T47D (cell line): Measurements from ENCODE around the gene PIBF1.
A peak's percentile ranks its signal among the peaks of the same experiment; 100 is the strongest.
"Not testable (repeated sequence)": the region's sequence is repeated elsewhere in the genome, so short reads cannot be mapped to it uniquely, and the experiment has no call there.

Source experiments
- DNase-seq, 2 experiments: peaks; one replicate each; pipeline versions ENCODE4 v3.0.0 to v3.0.0-alpha.2; 2011 to 2012; ENCODE audit warnings: low read depth in 1 of 2, low spot score in 1 of 2
- JUND ChIP-seq: IDR thresholded peaks from 2 replicates; pipeline ENCODE4 v1.6.1; 2012; ENCODE audit warnings: low read depth
- in situ Hi-C: cut with HindIII; loops from 2 replicates; pipeline ENCODE4 v1.10.0; 2016; ENCODE audit warnings: low sequenced_read_pairs, low pct_unique_long_range_greater_than_20kb

PIBF1 gene

DNA sequence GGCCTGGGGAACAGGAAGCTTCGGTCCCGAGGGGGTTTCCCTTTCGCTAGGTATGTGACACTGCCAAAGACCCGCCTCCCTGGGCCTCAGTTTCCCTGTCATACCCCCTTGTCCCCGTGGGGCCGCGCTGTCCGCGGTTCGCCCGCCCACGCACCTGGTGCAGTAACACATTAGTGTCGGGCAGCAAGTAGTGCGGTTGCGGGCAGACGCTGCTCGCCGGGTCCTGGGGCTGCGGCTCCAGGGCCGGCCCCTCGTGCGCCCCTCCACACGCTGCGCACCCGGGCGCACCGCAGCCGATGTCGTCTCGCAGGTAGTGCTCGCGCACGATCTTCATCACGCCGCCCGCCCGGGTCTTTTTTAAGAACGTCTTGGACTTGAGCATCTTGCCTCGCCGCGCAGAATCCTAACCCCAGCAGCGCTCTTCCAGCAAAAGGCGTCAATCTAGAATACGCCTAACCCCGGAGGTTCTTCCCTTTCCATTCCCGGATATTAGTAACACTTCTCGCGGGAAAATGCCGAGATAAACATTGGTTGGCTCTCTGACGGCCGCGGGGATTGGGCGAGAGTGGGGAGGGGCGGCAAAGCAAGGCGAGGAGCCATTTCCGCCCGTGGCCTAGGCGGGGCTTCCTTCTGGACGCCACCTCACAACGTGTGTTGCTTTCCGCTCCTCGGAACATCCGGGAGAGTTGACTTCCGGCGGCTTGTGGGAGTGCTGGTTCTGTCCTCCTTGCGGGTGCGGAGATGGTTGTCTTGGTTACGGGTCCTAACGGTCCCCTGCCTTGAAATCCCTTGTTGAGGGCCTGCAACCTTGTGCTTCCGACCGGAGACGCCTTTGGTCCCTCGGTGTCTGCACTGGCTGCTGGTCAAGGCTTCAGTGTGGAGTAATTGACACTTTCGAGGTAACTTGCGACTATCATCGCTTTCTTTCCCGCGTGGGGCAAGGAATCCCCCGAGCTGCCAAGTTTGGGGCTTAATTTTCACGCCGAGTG is at the start of gene PIBF1, which contains the start of gene DIS3:
PIBF1 (plus strand) TSS at position 683 of the 989 bp plus-strand sequence. CDS start 1,337 bp downstream, outside the sequence.
DIS3 (minus strand) TSS at position 450 of the 989 bp plus-strand sequence; CDS start at position 382, 68 bp downstream.
- in situ Hi-C loops = no loop called here
- DNase-seq = peak; percentile 70 to 97
- TF ChIP-seq JUND = no peak

- no peak for TF ChIP-seq JUND
- in situ Hi-C loops = no loop called here
These were observed 44.9 kb upstream of the PIBF1 start for GRCh38 chr13:72737033-72737432.

DNA sequence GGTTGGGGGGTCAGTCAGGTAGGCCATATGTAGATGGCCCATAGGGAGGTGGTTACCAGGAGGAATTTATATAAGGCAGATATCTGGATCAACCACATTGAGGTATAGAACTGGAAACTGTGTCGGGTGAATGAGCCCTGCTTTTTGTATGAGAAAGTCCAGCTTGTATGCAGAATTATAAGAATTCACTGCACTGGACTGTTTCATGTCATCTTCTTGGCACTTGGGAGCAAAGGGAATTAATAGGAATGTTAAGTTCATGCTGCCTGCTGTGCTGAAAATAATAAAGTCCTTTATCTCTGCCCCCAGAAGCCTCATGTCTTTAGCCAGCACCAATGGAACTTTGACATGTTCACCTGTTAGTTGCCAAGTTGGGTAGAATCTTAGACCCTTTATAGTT is 41.9 kb upstream of the PIBF1 start:
- no peak for DNase-seq
- TF ChIP-seq JUND = no peak
- in situ Hi-C loops = no loop called here

More at GRCh38 chr13:72737033-72737432, 44.9 kb upstream of the PIBF1 start:
- DNase-seq = no peak

- in situ Hi-C loops = no loop called here
- no peak for TF ChIP-seq JUND
- no peak for DNase-seq
These were observed 36.7 kb upstream of the PIBF1 start for GRCh38 chr13:72745260-72745659.

- in situ Hi-C loops = no loop called here
These were observed 30.7 kb upstream of the PIBF1 start for GRCh38 chr13:72751220-72751619.

GRCh38 chr13:72754111-72754510 is 27.8 kb upstream of the PIBF1 start:
- DNase-seq = no peak
- in situ Hi-C loops = no loop called here

More at GRCh38 chr13:72751220-72751619, 30.7 kb upstream of the PIBF1 start:
- DNase-seq = no peak
- TF ChIP-seq JUND = no peak

DNA sequence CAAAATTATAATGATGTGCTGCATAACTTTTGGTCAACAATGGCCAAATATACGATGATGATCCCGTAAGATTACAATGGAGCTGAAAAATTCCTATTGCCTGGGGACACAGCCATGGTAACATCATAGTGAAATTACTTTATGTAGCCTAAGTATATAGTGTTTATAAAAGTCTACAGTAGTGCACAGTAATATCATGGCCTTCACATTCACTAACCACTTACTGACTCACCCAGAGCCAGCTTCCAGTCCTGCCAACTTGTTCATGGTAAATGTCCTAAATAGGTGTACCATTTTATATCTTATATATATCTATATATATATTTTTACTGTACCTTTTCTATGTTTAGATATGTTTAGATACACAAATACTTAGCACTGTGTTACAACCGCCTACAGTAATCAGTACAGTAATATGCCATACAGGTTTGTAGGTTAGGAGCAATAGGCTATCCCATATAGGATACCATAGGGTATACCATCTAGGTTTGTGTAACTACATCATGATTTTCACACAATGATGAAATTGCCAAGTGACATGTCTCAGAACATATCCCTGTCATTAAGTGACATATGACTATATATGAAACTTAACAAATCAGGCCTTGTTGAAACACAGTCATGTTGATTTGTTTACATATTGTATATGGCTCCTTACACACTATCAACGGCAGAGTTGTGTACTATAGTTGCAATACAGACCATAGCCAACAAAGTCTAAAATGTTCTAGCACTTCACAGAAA is 24.0 kb upstream of the PIBF1 start:
- DNase-seq = no peak
- in situ Hi-C loops = no loop called here
- TF ChIP-seq JUND = no peak

More at GRCh38 chr13:72754111-72754510, 27.8 kb upstream of the PIBF1 start:
- TF ChIP-seq JUND = no peak

GRCh38 chr13:72760189-72760588 is 21.7 kb upstream of the PIBF1 start:
- no peak for TF ChIP-seq JUND
- DNase-seq = no peak
- in situ Hi-C loops = no loop called here

GRCh38 chr13:72763411-72763810 is 18.5 kb upstream of the PIBF1 start:
- TF ChIP-seq JUND = no peak
- in situ Hi-C loops = no loop called here
- DNase-seq = no peak

- TF ChIP-seq JUND = no peak
- in situ Hi-C loops = no loop called here
- DNase-seq = no peak
These were observed 7.9 kb upstream of the PIBF1 start for GRCh38 chr13:72774019-72774418.

DNA sequence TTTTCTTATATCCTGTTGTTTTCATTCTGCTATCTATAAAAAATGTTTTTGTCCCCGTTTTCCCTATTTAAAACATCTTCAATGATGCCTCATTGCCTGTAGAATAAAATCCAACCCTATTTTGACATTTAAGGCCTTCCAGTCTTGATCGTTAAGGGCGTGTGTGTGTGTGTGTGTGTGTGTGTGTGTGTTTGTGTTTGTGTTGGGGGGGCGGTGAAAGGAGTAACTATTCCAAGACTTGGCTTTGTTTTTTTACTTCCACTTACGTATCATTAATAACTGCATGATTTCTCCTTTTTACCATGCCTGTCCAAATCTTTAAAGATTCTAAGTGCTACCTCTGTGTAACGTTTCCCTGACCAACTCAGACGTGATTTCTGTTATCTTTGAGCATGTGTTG is 784 bp downstream of the PIBF1 start:
- no peak for DNase-seq
- in situ Hi-C loops = no loop called here
- no peak for TF ChIP-seq JUND

GRCh38 chr13:72784679-72785078 is 2.7 kb downstream of the PIBF1 start:
- in situ Hi-C loops, DNase-seq: not testable (repeated sequence)

GRCh38 chr13:72788831-72789230 is 6.9 kb downstream of the PIBF1 start:
- no peak for DNase-seq
- in situ Hi-C loops = no loop called here
- TF ChIP-seq JUND = no peak
